Endothelial cell of umbilical vein (primary cell): ENCODE results near the gene KISS1. TPM values are rescaled to one million over a fixed set of nuclear protein-coding genes. Genes with fewer than 3 reads are reported as not detected.

Source experiments
- BruUV-seq: library from RNA; stranded (reverse); fragments of 400-500 nt; replicated peaks from 2 replicates; lab custom pipeline; 2021; lab: Mats Ljungman, UMichigan
- CTCF ChIA-PET: fragments of 300-600, 350-600 bp; sonication (Branson Sonifier 250); formaldehyde crosslinking; loops from one replicate; lab custom pipeline; 2021; ENCODE audit warnings: antibody characterized with exemption, inconsistent platforms; lab: Charles Lee
- POLR2A ChIA-PET: fragments of 300-600, 350-600 bp; sonication (Branson Sonifier 250); formaldehyde crosslinking; loops from one replicate; lab custom pipeline; 2021; ENCODE audit warnings: antibody characterized with exemption, inconsistent platforms; lab: Charles Lee
- DNase-seq: peaks from one replicate; pipeline ENCODE4 v3.0.0-alpha.2; 2011; ENCODE audit warnings: low read depth, low spot score
- FAIRE-seq: peaks from 2 replicates; lab custom pipeline; 2011; peaks lifted over from hg19 to GRCh38; lab: Jason Lieb, UNC
- H2AFZ ChIP-seq: 2 replicates; pipeline ENCODE4 v1.6.0; 2012; ENCODE audit warnings: low read depth, low read length, control low read depth, inconsistent platforms
- H3K27ac ChIP-seq: 2 replicates; pipeline ENCODE4 v1.5.1; 2011; ENCODE audit warnings: low read depth, mild to moderate bottlenecking, control low read depth, low read length, moderate library complexity; ENCODE audit not compliant: insufficient read depth
- H3K27me3 ChIP-seq, 2 experiments: 2 replicates each; pipeline versions ENCODE4 v1.6.0 to v1.6.1; 2011; ENCODE audit warnings: low read length in 2 of 2, mixed read lengths in 1 of 2; ENCODE audit not compliant: control insufficient read depth in 2 of 2, insufficient read depth in 2 of 2
- H3K36me3 ChIP-seq, 2 experiments: 2 replicates in 1 of 2; 3 replicates in 1 of 2; pipeline ENCODE4 v1.5.1; 2011; ENCODE audit warnings: low read length in 2 of 2, mild to moderate bottlenecking in 1 of 2, moderate library complexity in 1 of 2; ENCODE audit not compliant: control insufficient read depth in 2 of 2, insufficient read depth in 2 of 2; ENCODE audit errors: extremely low read depth in 1 of 2
- H3K4me1 ChIP-seq: 3 replicates; pipeline ENCODE4 v1.5.1; 2011; ENCODE audit warnings: mild to moderate bottlenecking, low read length; ENCODE audit not compliant: control insufficient read depth, insufficient read depth; ENCODE audit errors: extremely low read depth
- H3K4me2 ChIP-seq: 2 replicates; pipeline ENCODE4 v1.6.1; 2011; ENCODE audit warnings: low read length, control low read depth, mixed read lengths; ENCODE audit not compliant: insufficient read depth
- H3K4me3 ChIP-seq, 3 experiments: fragments of 200-600 bp in 1 of 3; sonication (generic), shearing (Covaris generic) in 1 of 3; replicated peaks in 1 of 3; 2 replicates each; pipeline ENCODE4 v1.5.1; 2011 to 2016; ENCODE audit warnings: control low read depth in 3 of 3, low read length in 3 of 3, mild to moderate bottlenecking in 2 of 3, inconsistent platforms in 1 of 3, low read depth in 1 of 3, moderate library complexity in 1 of 3; ENCODE audit not compliant: insufficient read depth in 1 of 3
- H3K79me2 ChIP-seq: 2 replicates; pipeline ENCODE4 v1.6.0; 2012; ENCODE audit warnings: low read length, inconsistent platforms; ENCODE audit not compliant: control insufficient read depth, insufficient read depth
- H3K9ac ChIP-seq: replicated peaks from 2 replicates; pipeline ENCODE3; 2011; ENCODE audit warnings: low read length, control low read depth; ENCODE audit not compliant: insufficient read depth; ENCODE audit errors: extremely low read depth
- H3K9me1 ChIP-seq: replicated peaks from 3 replicates; pipeline ENCODE4 v1.6.0; 2011; ENCODE audit warnings: mild to moderate bottlenecking, low read length; ENCODE audit not compliant: control insufficient read depth, insufficient read depth; ENCODE audit errors: extremely low read depth
- H3K9me3 ChIP-seq: replicated peaks from 2 replicates; pipeline ENCODE4 v1.5.1; 2012; ENCODE audit warnings: low read length, inconsistent platforms; ENCODE audit not compliant: control insufficient read depth, insufficient read depth
- H4K20me1 ChIP-seq: replicated peaks from 2 replicates; pipeline ENCODE3; 2011; ENCODE audit warnings: mild to moderate bottlenecking, low read length; ENCODE audit not compliant: control insufficient read depth, insufficient read depth; ENCODE audit errors: extremely low read depth
- CTCF ChIP-seq, 2 donors: IDR thresholded peaks; 1 replicate in 1 of 2; 2 replicates in 1 of 2; pipeline ENCODE4 v1.5.1; 2011; ENCODE audit warnings: low read length in 2 of 2, mild to moderate bottlenecking in 2 of 2, moderate library complexity in 2 of 2, control low read depth in 1 of 2, inconsistent platforms in 1 of 2, low read depth in 1 of 2; ENCODE audit not compliant: insufficient read depth in 1 of 2; ENCODE audit errors: extremely low read depth in 1 of 2
- EZH2 ChIP-seq: IDR thresholded peaks from 2 replicates; pipeline ENCODE4 v1.6.1; 2012; ENCODE audit warnings: borderline replicate concordance, low read depth, mild to moderate bottlenecking, moderate library complexity, low read length, inconsistent platforms; ENCODE audit not compliant: severe bottlenecking
- FOS ChIP-seq: IDR thresholded peaks from 2 replicates; pipeline ENCODE4 v1.6.1; 2011; ENCODE audit warnings: mild to moderate bottlenecking, low read length, moderate library complexity, borderline replicate concordance; ENCODE audit not compliant: insufficient read depth
- GATA2 ChIP-seq: IDR thresholded peaks from 2 replicates; pipeline ENCODE4 v1.7.0; 2011; ENCODE audit warnings: low read depth, mild to moderate bottlenecking, moderate library complexity, mixed read lengths, low read length; ENCODE audit not compliant: insufficient read length, insufficient read depth
- JUN ChIP-seq: IDR thresholded peaks from 2 replicates; pipeline ENCODE4 v1.6.1; 2011; ENCODE audit warnings: borderline replicate concordance, low read depth; ENCODE audit not compliant: insufficient read length, insufficient read depth
- MAX ChIP-seq: IDR thresholded peaks from 2 replicates; pipeline ENCODE4 v1.6.1; 2011; ENCODE audit not compliant: insufficient read depth, insufficient read length
- MYC ChIP-seq: IDR thresholded peaks from one replicate; pipeline ENCODE4 v1.6.1; 2011; ENCODE audit warnings: mild to moderate bottlenecking, low read depth, low read length
- POLR2A ChIP-seq: IDR thresholded peaks from 2 replicates; pipeline ENCODE4 v1.6.1; 2012; ENCODE audit warnings: low read depth, mild to moderate bottlenecking, control low read depth, low read length
- POLR2AphosphoS5 ChIP-seq: IDR thresholded peaks from 2 replicates; pipeline ENCODE4 v1.6.1; 2012; ENCODE audit warnings: low read depth, mild to moderate bottlenecking, control low read depth, low read length, moderate library complexity; ENCODE audit not compliant: insufficient read depth
- dilution Hi-C: fragments of 300-500 bp; cut with MboI; formaldehyde crosslinking; loops from one replicate; pipeline ENCODE4 v1.15.0; 2019; ENCODE audit warnings: low sequenced_read_pairs; ENCODE audit not compliant: extremely low pct_ligation_motif_present
- intact Hi-C: fragments of 100-400 bp; cut with micrococcal nuclease; formaldehyde crosslinking; loops from one replicate; pipeline ENCODE4 v1.10.0; 2022
- polyA plus RNA-seq, 4 experiments: library from polyadenylated mRNA; depleted of rRNA in 3 of 4; stranded (reverse) in 3 of 4; unstranded in 1 of 4; fragments of >200 nt; gene quantifications; 2 replicates each; pipeline versions ENCODE4 v1.2.1 to v1.2.3, GENCODE V29; 2011 to 2012; ENCODE audit warnings: missing spikeins in 1 of 4
- total RNA-seq: library from RNA; stranded (reverse); gene quantifications from 2 replicates; pipeline ENCODE4 v1.2.3, GENCODE V29; 2021

KISS1 gene
- total and polyA plus RNA-seq, 2 donors (not counting 3 experiments of a cell fraction or from before 2014, with no cell fraction given), result 0.22 to 1.00 TPM

GRCh38 chr1:204146309-204146708 lies 50.0 kb downstream of the KISS1 start:
- Histone ChIP-seq H3K9ac (no peak overlapping the region), H4K20me1 (no peaks in the 10 kb centered on the region), H3K27ac (no peak overlapping the region), H3K4me2 (no peak overlapping the region), H3K4me1 (no peaks in the 10 kb centered on the region), H3K4me3 (no peak overlapping the region), H3K79me2 (no peaks in the 10 kb centered on the region), H2AFZ (no peak overlapping the region), H3K27me3 (no peaks in the 10 kb centered on the region), H3K9me1 (no peaks in the 10 kb centered on the region), H3K36me3 (no peaks in the 10 kb centered on the region), H3K9me3 (no peaks in the 10 kb centered on the region)
- ChIA-PET POLR2A (no interaction called here), CTCF (no interaction called here)
- FAIRE-seq, result no peak
- dilution Hi-C loops, result loop anchor here (25.0 kb wide), 1 partner anchor 284 kb away; the partner anchor contains the start of gene SNRPE
- no peak for TF ChIP-seq POLR2AphosphoS5
- TF ChIP-seq EZH2, result no peak
- no peak for TF ChIP-seq MYC
- TF ChIP-seq MAX, result no peak
- no peak for TF ChIP-seq JUN
- TF ChIP-seq POLR2A, result no peak
- no peak for TF ChIP-seq CTCF (IDR thresholded peaks at IDR 0.05; ENCODE audit: extremely low read depth in 1 of 2, insufficient read depth in 1 of 2, low read depth in 1 of 2, low read length in 2 of 2)
- no peak for TF ChIP-seq GATA2
- no peak for TF ChIP-seq FOS
- intact Hi-C loops, result no loop called here
- BruUV-seq, result no TSS peak
- no peak for DNase-seq
